ENCODE data around the gene LAMC1.

LAMC1 gene

DNA sequence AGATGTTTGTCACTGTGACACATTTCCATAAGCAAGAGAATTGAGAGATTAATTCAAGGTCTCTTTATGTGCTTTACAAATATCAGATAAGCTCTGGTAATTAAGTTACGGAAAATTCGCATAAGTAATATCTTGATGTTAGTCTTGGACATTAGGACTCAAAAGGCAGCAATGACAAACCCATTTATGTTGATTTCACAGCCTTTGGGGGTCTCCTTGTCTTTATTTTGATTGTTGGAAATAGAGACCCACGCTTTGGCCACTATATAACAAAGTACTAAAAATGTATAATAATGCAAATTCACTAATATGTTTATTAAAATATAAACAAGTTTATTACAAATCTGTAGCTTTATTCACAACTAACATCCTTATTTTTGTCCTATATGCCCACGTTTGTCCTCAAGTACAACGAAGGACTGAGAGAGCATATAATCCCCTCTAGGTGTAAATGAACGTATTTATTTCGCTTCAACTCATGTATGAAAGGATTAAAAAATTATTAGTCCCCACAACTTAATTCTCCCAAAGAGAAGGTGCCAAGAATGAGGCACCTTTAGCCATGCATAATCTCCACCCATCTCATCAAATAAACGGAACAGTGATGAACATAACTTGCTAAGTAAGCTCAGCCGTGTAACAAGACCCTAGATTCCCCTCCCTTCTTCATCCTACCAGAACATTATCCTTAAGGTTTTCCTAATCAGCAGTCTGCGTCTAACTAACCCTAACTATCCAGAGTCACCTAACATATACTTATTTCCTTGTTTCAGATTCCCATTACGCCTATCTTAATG is 1.6 kb upstream of the LAMC1 start:
- DNase-seq = no peak

DNA sequence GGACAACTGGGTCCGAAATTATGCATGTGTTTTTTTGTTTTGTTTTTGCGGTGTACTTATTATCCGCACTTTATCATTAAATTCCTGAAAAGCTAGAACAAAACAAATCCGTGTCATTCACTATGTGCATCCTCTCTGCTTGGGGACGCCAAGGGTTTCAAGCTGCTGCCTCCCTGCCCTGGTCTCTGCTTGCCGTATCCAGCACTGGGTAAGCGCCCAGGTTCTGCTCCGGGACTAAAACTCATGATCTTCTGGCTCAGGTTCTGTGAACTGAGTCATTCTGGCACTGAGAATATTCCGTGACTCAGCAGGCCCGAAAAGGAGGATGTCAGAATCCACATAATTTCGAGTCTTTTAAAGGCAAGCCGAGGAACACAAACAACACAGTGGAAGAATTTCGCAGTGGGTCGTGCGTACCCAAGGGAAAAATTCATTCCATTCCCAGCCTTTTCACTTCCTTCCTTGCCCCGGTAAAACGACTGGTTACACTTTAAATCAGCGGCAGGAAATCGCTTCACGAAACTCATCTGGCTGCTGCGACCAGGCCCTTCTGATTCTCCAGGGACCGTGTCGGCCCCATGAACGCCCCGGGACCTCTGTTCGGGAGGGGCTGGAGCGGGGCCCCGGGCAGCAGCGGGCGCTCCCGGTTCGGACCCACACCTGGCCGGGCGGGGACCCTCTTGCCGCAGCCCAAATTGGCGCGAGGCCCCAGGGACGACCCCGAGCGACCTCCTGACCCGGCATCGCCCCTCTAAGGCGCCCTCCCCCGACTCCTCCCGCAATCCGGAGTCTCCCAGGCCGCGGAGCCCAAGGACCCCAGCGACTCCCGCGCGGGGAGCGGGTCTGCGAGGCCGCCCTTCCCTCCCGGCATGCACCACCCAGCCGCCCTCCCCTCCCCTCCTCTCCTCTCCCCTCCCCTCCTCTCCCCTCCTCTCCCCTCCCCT is 746 bp upstream of the LAMC1 start:
- peak; percentile 89 for DNase-seq

DNA sequence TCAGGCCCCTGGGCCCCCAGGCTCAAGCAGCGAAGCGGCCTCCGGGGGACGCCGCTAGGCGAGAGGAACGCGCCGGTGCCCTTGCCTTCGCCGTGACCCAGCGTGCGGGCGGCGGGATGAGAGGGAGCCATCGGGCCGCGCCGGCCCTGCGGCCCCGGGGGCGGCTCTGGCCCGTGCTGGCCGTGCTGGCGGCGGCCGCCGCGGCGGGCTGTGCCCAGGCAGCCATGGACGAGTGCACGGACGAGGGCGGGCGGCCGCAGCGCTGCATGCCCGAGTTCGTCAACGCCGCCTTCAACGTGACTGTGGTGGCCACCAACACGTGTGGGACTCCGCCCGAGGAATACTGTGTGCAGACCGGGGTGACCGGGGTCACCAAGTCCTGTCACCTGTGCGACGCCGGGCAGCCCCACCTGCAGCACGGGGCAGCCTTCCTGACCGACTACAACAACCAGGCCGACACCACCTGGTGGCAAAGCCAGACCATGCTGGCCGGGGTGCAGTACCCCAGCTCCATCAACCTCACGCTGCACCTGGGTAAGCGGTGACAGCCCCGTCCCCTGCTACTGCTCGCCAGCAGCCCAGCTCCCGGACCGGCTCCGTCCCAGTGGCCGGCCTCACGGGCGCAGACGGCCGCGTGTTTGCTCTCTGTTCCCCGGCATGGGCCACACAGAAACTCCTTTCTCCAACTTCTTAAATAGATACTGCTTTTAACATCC is 539 bp downstream of the LAMC1 start:
- peak; percentile 86 for DNase-seq

DNA sequence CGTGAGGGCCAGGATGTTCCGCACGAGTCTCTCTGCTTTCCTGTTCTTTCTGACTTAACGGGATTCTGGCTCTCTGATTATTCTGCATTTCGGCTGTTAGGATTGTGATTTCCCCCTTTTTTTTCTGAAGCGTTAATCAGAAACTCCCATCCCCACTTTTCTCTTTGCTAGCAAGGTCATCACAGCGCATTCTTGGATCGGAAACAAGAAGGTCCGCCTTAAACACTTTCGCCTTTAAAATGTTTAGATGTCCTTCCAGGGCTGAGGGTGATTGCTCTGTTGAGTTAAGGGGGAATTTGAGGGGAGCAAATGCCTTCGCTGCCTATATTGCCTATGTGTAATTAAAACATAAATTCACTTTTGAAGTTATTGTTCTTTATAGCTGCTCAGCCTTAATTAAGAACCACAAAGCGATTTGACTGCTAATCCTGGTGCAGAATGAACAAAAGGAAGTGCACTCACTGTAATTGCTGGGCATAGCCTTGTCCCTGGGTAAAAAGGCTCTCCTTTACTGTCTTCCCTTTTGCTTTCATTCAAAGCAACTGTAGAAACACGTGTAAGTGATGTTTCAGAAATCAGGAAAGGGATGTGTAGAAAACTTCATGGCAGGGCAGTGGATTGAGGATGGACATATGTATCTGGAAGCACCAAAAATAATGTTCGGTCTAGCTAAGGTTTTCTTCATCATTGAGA is 1.2 kb downstream of the LAMC1 start:
- peak; percentile 45 for DNase-seq

GRCh38 chr1:183025010-183025337 is 1.8 kb downstream of the LAMC1 start:
- DNase-seq = no peak

DNA sequence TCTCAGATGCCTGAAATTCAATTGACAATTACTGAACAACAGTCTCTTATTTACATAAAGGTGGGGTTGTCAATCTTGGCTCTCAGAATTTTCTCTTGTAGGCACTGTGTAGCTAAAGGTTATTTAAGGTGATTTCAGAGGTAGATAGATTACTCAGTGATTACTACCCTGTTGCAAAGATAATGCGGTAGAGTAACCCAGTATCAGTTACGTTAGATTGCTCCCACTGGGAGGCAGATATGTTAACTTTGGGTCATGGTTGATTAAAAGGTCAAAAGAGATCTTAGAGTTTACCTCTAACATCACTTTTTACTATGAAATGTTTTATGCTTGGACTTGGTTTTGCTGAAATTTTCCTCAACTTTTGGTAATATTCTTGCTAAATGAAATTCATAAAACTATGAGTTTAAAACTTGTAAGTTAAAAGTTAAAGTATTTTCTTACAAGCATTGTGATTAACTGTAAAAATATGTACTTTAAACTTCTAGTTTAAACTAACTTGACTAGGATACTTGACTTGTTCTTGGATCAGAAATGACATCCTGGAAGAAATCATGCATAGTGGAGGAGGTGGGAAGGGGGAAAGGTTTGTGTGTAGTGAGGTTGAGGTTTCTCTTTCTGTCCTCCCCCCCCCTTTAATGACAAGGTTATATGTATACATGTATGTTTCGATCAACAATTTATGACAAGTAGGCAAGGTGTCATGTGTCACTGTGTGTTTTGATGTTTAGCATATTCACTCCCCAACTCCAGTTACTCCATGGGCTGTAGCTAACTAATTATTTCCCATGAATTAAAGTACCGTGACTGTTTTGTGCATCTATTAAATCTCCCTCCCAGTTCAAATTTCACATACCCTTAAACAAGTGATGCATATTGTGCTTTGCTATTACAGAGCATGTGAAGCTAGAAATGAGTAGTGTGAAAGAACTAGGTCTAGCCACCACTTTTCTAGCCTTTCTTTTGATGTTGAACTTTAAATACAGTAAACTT is 2.9 kb downstream of the LAMC1 start:
- no peak for DNase-seq

DNA sequence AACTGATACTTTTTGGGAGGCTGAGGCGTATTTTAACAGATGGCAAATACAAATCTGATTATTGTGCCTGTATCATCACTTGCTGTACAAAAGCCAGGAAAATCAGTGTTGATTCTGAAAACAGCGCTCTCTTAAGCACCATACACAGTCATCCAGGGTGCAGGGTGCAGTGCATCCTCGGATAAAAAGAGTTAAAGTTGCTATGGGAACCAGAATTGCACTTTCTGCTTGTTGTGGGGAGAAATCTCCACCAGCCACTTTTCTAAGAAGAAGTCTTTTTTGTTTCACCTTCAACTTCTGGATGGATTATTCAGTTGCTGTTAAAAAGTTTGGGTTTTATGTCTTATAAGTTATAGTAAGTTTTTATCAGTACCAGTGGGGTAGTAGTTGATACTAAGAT is 3.8 kb downstream of the LAMC1 start:
- no peak for DNase-seq

DNA sequence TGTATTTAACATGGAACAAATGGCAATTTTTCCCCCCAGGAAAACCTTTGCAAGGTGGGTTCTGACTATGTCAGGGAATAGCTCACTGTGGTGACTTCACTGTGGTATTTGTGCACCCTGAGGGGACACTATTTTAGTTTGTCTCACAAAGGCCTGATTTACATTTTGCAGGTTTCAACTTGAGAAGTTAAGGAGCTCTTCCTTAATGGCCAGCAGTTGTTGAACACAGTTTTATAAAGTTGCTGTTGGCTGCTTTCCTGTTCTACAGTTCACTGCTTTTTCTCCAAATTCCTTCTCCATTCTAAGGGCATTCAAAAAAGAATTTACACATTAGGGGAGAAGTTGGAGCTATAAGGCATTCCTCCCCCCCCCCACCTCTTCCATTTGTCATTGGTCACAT is 4.6 kb downstream of the LAMC1 start:
- no peak for DNase-seq

DNA sequence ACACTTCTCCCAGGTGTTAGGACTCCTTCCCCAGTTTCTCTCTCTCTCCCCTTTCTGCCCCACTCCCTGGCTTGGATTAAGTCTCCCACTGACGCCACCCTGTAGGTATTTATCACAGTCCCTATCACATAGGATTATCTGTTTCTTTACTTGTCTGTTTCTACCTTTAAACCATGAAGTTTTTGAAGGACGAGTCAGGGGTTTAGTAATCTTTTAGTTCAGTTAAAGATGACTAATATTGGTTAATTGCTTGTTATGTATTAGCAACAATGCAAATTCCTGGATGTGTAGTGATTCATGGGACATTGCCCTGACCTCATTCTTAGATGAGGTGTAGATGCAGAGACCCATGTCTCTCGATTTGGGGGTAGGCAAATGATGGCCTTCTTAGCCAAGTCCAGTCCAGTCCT is 6.4 kb downstream of the LAMC1 start:
- DNase-seq = no peak

GRCh38 chr1:183030053-183030452 is 6.8 kb downstream of the LAMC1 start:
- no peak for DNase-seq

GRCh38 chr1:183032122-183032921 is 9.1 kb downstream of the LAMC1 start:
- no peak for DNase-seq

DNA sequence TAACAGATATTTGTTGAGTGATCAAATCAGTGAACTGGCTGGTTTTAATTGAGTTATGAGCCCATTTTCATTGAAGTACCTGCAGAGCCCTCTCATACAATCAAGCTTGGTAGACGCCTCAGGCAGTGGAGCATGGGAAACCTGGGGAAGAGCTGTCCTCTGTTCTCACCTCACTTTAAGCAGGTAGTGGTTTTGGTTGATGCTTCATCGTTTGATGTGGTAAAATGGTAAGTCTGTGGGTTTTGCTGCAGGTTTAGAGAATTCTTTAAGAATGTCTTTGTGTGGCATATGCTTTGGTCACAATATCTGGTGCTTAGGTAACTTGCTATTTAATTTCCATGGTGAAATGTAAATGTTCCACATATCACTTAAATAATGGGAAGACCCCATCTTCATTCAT is 10.0 kb downstream of the LAMC1 start:
- no peak for DNase-seq

DNA sequence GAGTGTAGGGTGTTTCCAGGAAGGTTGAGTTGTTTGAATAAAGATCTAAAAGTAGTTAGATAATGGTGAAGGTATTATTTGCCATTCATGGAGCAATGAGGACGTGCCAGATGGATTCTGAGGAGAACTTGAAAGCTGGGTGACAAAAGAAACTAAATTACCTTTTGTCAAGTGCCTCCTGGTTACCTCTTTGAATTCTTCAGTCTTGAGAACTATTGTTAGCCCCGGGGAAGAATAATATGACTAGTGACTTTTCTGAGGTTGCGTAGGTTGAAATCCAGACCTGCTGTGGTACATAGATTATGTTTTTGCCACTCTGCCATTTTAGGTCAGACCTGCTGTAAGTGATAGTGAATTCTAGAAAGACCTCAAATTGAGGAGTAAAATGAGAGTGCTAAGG is 11.5 kb downstream of the LAMC1 start:
- no peak for DNase-seq

DNA sequence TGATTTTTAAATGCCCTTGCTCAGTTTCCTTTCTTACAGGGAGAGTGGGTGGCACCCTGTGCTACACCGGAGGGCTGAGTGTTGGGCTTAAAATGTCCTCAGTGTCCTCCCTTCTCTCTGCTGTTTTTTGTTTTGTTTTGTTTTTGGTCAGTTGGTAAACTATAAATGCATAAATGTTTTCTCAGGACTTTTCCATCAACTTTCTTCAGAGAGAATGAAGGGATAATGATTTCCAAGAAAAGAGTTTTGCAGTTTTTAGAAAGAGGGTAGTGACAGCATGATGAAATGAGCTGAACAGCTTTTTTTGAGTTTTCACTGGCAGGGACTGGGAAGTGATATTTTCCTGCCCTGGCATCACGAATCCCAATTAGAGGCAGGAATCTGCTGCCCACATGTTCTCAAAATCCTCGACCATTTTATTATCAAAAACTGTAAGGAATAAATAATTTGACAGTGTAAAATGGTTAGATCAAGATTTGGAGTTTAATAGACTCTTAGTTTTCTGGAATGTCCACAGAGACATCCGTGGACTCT is 15.2 kb downstream of the LAMC1 start:
- no peak for DNase-seq

DNA sequence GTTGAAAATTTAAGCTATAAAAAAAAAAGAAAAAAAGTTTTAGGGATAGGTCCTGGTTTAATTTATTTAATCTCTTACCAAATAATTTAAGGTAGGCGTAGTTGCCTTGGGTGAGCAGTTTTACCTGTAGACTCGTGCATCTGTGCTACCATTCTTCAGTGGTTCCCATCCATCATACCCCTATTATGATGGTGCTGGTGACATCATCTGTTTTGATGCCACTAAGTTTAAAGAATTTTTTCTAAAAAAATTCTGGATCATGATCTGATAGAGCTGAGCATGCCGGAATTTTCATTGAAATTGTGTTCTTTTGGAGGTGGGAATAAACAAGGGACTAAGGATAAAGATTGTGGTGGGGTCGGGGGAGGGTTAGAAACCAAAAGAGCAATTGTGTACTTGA is 15.7 kb downstream of the LAMC1 start:
- no peak for DNase-seq

- DNase-seq = no peak
Measured at GRCh38 chr1:183039330-183039729, 16.1 kb downstream of the LAMC1 start.

- peak; percentile 36 for DNase-seq
Measured at GRCh38 chr1:183039985-183040447, 16.8 kb downstream of the LAMC1 start.

GRCh38 chr1:183040547-183040971 is 17.3 kb downstream of the LAMC1 start:
- DNase-seq = peak; percentile 24

DNA sequence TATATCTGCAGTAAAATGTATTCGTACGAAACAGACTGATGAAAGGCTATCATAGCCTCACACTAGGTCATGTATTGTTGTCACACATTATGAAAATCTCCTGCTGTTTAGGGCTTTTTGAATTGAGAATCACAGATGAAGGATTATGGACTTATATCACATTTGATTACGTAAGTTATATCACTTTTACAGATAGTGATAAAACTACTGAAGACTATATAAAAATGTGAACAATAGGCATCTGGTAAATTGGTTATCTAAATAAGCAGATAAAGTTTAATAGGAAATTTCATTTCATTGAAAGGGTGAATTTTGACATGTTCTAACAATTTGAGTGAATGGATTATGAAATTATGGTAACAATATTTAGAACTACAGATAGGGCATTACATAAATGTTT is 20.0 kb downstream of the LAMC1 start:
- no peak for DNase-seq

All from retina (tissue), 1 donor.